GM12878 (cell line): ENCODE results near the gene TCTN1. TPM values are rescaled to one million over a fixed set of nuclear protein-coding genes. Genes with fewer than 3 reads are reported as not detected.

Experiments
- ATAC-seq: fragments of 200-7000 bp; cut with Tn5 transposase; 3 replicates; pipeline ENCODE4 v1.9.1; 2020; ENCODE audit warnings: mild to moderate bottlenecking, moderate library complexity
- BruUV-seq: library from RNA; stranded (reverse); fragments of 400-500 nt; replicated peaks from 2 replicates; lab custom pipeline; 2021; lab: Mats Ljungman, UMichigan
- CTCF ChIA-PET: fragments of 300-600 bp; sonication (Branson Sonifier 250); formaldehyde crosslinking; extraction: SDS; loops from one replicate; lab custom pipeline; 2021; ENCODE audit warnings: inconsistent platforms; lab: Yijun Ruan, JAX
- POLR2A ChIA-PET: fragments of 350-600 bp; formaldehyde crosslinking; extraction: SDS; loops from one replicate; lab custom pipeline; 2021; ENCODE audit warnings: inconsistent platforms; lab: Charles Lee
- RAD21 ChIA-PET: fragments of 300-600 bp; sonication (Branson Sonifier 250); formaldehyde crosslinking; loops from one replicate; lab custom pipeline; 2023; ENCODE audit warnings: antibody characterized with exemption; ENCODE audit not compliant: unreplicated experiment; lab: Charles Lee
- SMC1A ChIA-PET: fragments of 300-600 bp; sonication (Branson Sonifier 250); formaldehyde crosslinking; loops from one replicate; lab custom pipeline; 2023; ENCODE audit not compliant: unreplicated experiment, uncharacterized antibody; lab: Charles Lee
- DNase-seq: peaks from one replicate; pipeline ENCODE4 v3.0.0-alpha.2; 2011; ENCODE audit warnings: low read depth, low spot score
- FAIRE-seq: peaks from 3 replicates; lab custom pipeline; 2011; peaks lifted over from hg19 to GRCh38; lab: Jason Lieb, UNC
- H2AFZ ChIP-seq: 2 replicates; pipeline ENCODE4 v1.6.0; 2011; ENCODE audit warnings: low read depth, low read length, control low read depth; ENCODE audit not compliant: control insufficient read depth
- H3K27ac ChIP-seq: 2 replicates; pipeline ENCODE4 v1.5.1; 2011; ENCODE audit warnings: control low read depth; ENCODE audit not compliant: control insufficient read depth, insufficient read depth
- H3K27me3 ChIP-seq, 2 experiments: replicated peaks in 1 of 2; 2 replicates each; pipeline versions ENCODE4 v1.6.0 to v1.6.1; 2011; ENCODE audit warnings: low read length in 1 of 2; ENCODE audit not compliant: control insufficient read depth in 2 of 2, insufficient read depth in 2 of 2
- H3K36me3 ChIP-seq, 2 experiments: 2 replicates each; pipeline ENCODE4 v1.5.1; 2011; ENCODE audit warnings: low read length in 1 of 2; ENCODE audit not compliant: control insufficient read depth in 2 of 2, insufficient read depth in 2 of 2
- H3K4me1 ChIP-seq: 2 replicates; pipeline ENCODE4 v1.6.1; 2011; ENCODE audit warnings: mild to moderate bottlenecking, low read length, moderate library complexity, mixed read lengths; ENCODE audit not compliant: control insufficient read depth, insufficient read depth
- H3K4me2 ChIP-seq: 2 replicates; pipeline ENCODE4 v1.6.0; 2011; ENCODE audit warnings: control low read depth; ENCODE audit not compliant: control insufficient read depth, insufficient read depth
- H3K4me3 ChIP-seq: fragments of 200-600 bp; sonication (generic); 2 replicates; pipeline ENCODE4 v1.5.1; 2016
- H3K79me2 ChIP-seq: 2 replicates; pipeline ENCODE4 v1.6.0; 2011; ENCODE audit warnings: low read length; ENCODE audit not compliant: control insufficient read depth, insufficient read depth
- H3K9ac ChIP-seq: 2 replicates; pipeline ENCODE4 v1.8.0; 2011; ENCODE audit warnings: low read length, control low read depth, mixed read lengths; ENCODE audit not compliant: control insufficient read depth, insufficient read depth
- H3K9me3 ChIP-seq: replicated peaks from 3 replicates; pipeline ENCODE4 v1.5.1; 2011; ENCODE audit warnings: mild to moderate bottlenecking, low read length; ENCODE audit not compliant: control insufficient read depth, insufficient read depth
- H4K20me1 ChIP-seq: 2 replicates; pipeline ENCODE4 v1.6.0; 2011; ENCODE audit not compliant: control insufficient read depth, insufficient read depth
- CBFB ChIP-seq: IDR thresholded peaks from 2 replicates; pipeline ENCODE4 v1.6.1; 2016; ENCODE audit warnings: antibody characterized with exemption, low read depth
- CUX1 ChIP-seq: IDR thresholded peaks from 2 replicates; pipeline ENCODE4 v1.6.1; 2012; ENCODE audit warnings: improper control_type of control experiment, low read depth, low read length; ENCODE audit not compliant: insufficient replicate concordance
- EP300 ChIP-seq, 2 experiments: fragments of 150-350 bp in 1 of 2; IDR thresholded peaks; 2 replicates each; pipeline ENCODE4 v1.6.1; 2011 to 2012; ENCODE audit warnings: low read depth in 2 of 2, low read length in 2 of 2, borderline replicate concordance in 1 of 2, improper control_type of control experiment in 1 of 2, inconsistent platforms in 1 of 2; ENCODE audit not compliant: control insufficient read depth in 1 of 2
- HCFC1 ChIP-seq: fragments of 150-350 bp; IDR thresholded peaks from 2 replicates; pipeline ENCODE4 v1.6.1; 2014; ENCODE audit warnings: low read length
- POLR2A ChIP-seq: IDR thresholded peaks from 2 replicates; pipeline ENCODE4 v1.6.1; 2011; ENCODE audit warnings: low read depth, mild to moderate bottlenecking, low read length
- RAD51 ChIP-seq: fragments of 450-650 bp; IDR thresholded peaks from 2 replicates; pipeline ENCODE4 v1.6.1; 2016; ENCODE audit warnings: moderate library complexity, mild to moderate bottlenecking, inconsistent platforms
- SKIL ChIP-seq: fragments of 450-650 bp; IDR thresholded peaks from 2 replicates; pipeline ENCODE4 v1.6.1; 2017; ENCODE audit warnings: mild to moderate bottlenecking, low read depth, inconsistent platforms; ENCODE audit not compliant: poor library complexity, severe bottlenecking
- TARDBP ChIP-seq: IDR thresholded peaks from 2 replicates; pipeline ENCODE4 v1.6.1; 2016; ENCODE audit warnings: borderline replicate concordance
- ZNF384 ChIP-seq: IDR thresholded peaks from 2 replicates; pipeline ENCODE4 v1.6.1; 2012; ENCODE audit warnings: low read depth, mild to moderate bottlenecking, low read length, improper control_type of control experiment, borderline replicate concordance
- WGBS: methylation state at CpG from one replicate; pipeline ENCODE4 v1.1.6; 2016; ENCODE audit warnings: low lambda C conversion rate; ENCODE audit not compliant: insufficient replicate concordance, insufficient coverage; ENCODE audit errors: missing lambda C conversion rate; 5-methylcytosine and 5-hydroxymethylcytosine counted together
- in situ Hi-C: fragments of 300-500 bp; cut with MboI; formaldehyde crosslinking; loops from 9 replicates; pipeline ENCODE4 v1.14.3; 2018; ENCODE audit warnings: mixed read lengths
- intact Hi-C: fragments of 100-400 bp; cut with micrococcal nuclease; formaldehyde crosslinking; loops from one replicate; pipeline ENCODE4 v1.14.2; 2022; ENCODE audit not compliant: unreplicated experiment
- polyA plus RNA-seq, 11 experiments: library from polyadenylated mRNA; depleted of rRNA in 4 of 11; unstranded in 6 of 11; stranded (reverse) in 5 of 11; fragments of >200 nt; fragmentation: Nextera tagmentation in 4 of 11; fragmentation: Illumina TruSeq in 1 of 11; extraction: Ambion mirVana in 4 of 11; extraction: Trizol in 1 of 11; gene quantifications; 1 replicate in 1 of 11; 2 replicates in 10 of 11; pipeline versions ENCODE4 v1.2.1 to v1.2.3, GENCODE V29; 2011 to 2016; ENCODE audit warnings: inconsistent platforms in 2 of 11, missing spikeins in 2 of 11, low read depth in 1 of 11
- total RNA-seq, 4 experiments: library from RNA; depleted of rRNA in 3 of 4; stranded (reverse); fragments of >200 nt in 3 of 4; fragmentation: Illumina TruSeq in 1 of 4; extraction: Trizol in 1 of 4; gene quantifications; 2 replicates each; pipeline versions ENCODE4 v1.2.1 to v1.2.3, GENCODE V29; 2013 to 2021

Gene TCTN1
- total and polyA plus RNA-seq, 10 of the 15 experiments (the other 5 are each of a cell fraction or from before 2014, with no cell fraction given), result 8.8 to 23.5 (median 15.3) TPM

GRCh38 chr12:110666892-110667291 lies 53.0 kb downstream of the TCTN1 start:
- CTCF ChIA-PET, result interaction anchor here (0.8 to 4.6 kb wide), 11 partner anchors 11 to 66 kb away, joined by 3 to 24 read pairs (median 7); no protein-coding TSS in a partner anchor
- H2AFZ ChIP-seq, result no peak overlapping the region
- peak overlapping the region; percentile 82 for H3K4me3 ChIP-seq
- H3K79me2 ChIP-seq, result peaks cover 78% of the 10 kb centered on the region
- 80% methylated on average over 6 of the region's 6 CpGs for WGBS
- peaks cover 7 to 13% of the 10 kb centered on the region in 2 experiments for H3K36me3 ChIP-seq
- peak overlapping the region; percentile 99 for H3K27ac ChIP-seq
- BruUV-seq, result no TSS peak
- peak overlapping the region; percentile 99 for H3K4me2 ChIP-seq
- in situ Hi-C loops, result no loop called here
- H3K27me3 ChIP-seq, result no peaks in the 10 kb centered on the region
- RAD21 ChIA-PET, result interaction anchor here (1.0 to 5.3 kb wide), 8 partner anchors 11 to 210 kb away, joined by 3 to 43 read pairs (median 8); no protein-coding TSS in a partner anchor
- SMC1A ChIA-PET, result interaction anchor here (1.1 to 6.3 kb wide), 9 partner anchors 14 to 66 kb away, joined by 3 to 80 read pairs (median 24); no protein-coding TSS in a partner anchor
- H3K9ac ChIP-seq, result peak overlapping the region; percentile 77
- FAIRE-seq, result no peak
- peaks cover 7% of the 10 kb centered on the region; the same call in 2 of the 3 replicates for H3K9me3 ChIP-seq
- TF ChIP-seq CUX1 (no peak), SKIL (no peak), ZNF384 (no peak), HCFC1 (no peak), CBFB (no peak), EP300 (IDR thresholded peaks at IDR 0.05; ENCODE audit: borderline replicate concordance in 1 of 2, control insufficient read depth in 1 of 2, low read depth in 2 of 2, low read length in 2 of 2) (no peak), POLR2A (0 out of 2 replicates have a peak, but pooled peaks have one; percentile 33), RAD51 (no peak), TARDBP (no peak)
- POLR2A ChIA-PET, result interaction anchor here (0.6 to 9.2 kb wide), 11 partner anchors 9 to 211 kb away, joined by 3 to 80 read pairs (median 4); no protein-coding TSS in a partner anchor
- no peak for ATAC-seq
- intact Hi-C loops, result no loop called here
- no peak for DNase-seq
- no peaks in the 10 kb centered on the region for H4K20me1 ChIP-seq
- peaks cover 58% of the 10 kb centered on the region for H3K4me1 ChIP-seq
